DND-41 (cell line): Measurements from ENCODE around the gene KISS1R.

ENCODE experiments used
- EZH2 ChIP-seq: IDR thresholded peaks from 3 replicates; pipeline ENCODE4 v1.6.1; 2012; ENCODE audit warnings: borderline replicate concordance, low read depth, mild to moderate bottlenecking, moderate library complexity, low read length, inconsistent platforms; ENCODE audit not compliant: severe bottlenecking
- TF ChIP-seq, protein P1 (sequence below): IDR thresholded peaks from 2 replicates; pipeline ENCODE4 v1.5.1; 2012; ENCODE audit warnings: borderline replicate concordance, low read length, moderate library complexity, mild to moderate bottlenecking; ENCODE audit not compliant: poor library complexity, severe bottlenecking; ENCODE audit errors: extremely low read depth

DNA sequence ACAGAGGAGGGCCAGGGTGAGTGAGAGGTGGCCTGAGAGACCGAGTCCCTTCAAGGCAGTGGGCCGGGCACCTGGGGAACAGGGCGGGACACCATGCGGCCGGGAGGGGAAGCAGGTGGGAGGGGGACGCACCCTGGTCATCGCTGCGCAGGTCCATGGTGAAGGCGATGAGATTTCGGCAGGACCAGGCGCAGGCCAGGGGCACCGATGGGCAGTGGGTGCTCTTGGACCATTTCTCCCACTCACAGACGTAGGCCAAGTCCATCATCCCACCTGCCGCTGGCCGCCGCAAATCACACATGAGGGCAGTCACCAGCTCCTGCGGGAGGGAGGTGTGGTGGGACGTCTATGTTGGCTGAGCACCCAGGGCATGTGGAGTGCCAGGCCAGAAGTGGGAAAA, 26.3 kb upstream of the KISS1R start:
- TF ChIP-seq, protein P1, sequence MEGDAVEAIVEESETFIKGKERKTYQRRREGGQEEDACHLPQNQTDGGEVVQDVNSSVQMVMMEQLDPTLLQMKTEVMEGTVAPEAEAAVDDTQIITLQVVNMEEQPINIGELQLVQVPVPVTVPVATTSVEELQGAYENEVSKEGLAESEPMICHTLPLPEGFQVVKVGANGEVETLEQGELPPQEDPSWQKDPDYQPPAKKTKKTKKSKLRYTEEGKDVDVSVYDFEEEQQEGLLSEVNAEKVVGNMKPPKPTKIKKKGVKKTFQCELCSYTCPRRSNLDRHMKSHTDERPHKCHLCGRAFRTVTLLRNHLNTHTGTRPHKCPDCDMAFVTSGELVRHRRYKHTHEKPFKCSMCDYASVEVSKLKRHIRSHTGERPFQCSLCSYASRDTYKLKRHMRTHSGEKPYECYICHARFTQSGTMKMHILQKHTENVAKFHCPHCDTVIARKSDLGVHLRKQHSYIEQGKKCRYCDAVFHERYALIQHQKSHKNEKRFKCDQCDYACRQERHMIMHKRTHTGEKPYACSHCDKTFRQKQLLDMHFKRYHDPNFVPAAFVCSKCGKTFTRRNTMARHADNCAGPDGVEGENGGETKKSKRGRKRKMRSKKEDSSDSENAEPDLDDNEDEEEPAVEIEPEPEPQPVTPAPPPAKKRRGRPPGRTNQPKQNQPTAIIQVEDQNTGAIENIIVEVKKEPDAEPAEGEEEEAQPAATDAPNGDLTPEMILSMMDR = no peak
- TF ChIP-seq EZH2 = no peak
